Activated B cell treated with CpG ODN at 0.5 μM for 24 hours (primary cell): ENCODE data around the gene GZF1. TPM values are rescaled to one million over a fixed set of nuclear protein-coding genes. Genes with fewer than 3 reads are reported as not detected.
A peak's percentile ranks its signal among the peaks of the same experiment; 100 is the strongest.

Experiments used
- ATAC-seq: fragments of 200-7000 bp; cut with Tn5 transposase; one replicate; pipeline ENCODE4 v1.10.0; 2021; ENCODE audit warnings: low read depth, mild to moderate bottlenecking, moderate library complexity
- CTCF ChIA-PET: fragments of 350-600 bp; sonication (Branson Sonifier 250); formaldehyde crosslinking; loops from one replicate; lab custom pipeline; 2021; ENCODE audit warnings: antibody characterized with exemption; lab: Charles Lee
- POLR2A ChIA-PET: fragments of 350-600 bp; sonication (Branson Sonifier 250); formaldehyde crosslinking; loops from one replicate; lab custom pipeline; 2021; ENCODE audit warnings: antibody characterized with exemption; lab: Charles Lee
- DNase-seq: peaks from one replicate; pipeline ENCODE4 v3.0.0; 2022
- H3K27ac Mint-ChIP-seq: one replicate; pipeline ENCODE4 v1.8.0; 2020; ENCODE audit warnings: mixed read lengths
- H3K27me3 Mint-ChIP-seq: one replicate; pipeline ENCODE4 v1.8.0; 2021; ENCODE audit warnings: mixed read lengths
- H3K36me3 Mint-ChIP-seq: one replicate; pipeline ENCODE4 v1.8.0; 2021; ENCODE audit warnings: low read depth, mixed read lengths
- H3K4me1 Mint-ChIP-seq: one replicate; pipeline ENCODE4 v1.8.0; 2021; ENCODE audit warnings: mixed read lengths
- H3K4me3 Mint-ChIP-seq: one replicate; pipeline ENCODE4 v1.8.0; 2020; ENCODE audit warnings: mild to moderate bottlenecking, mixed read lengths
- H3K9me3 Mint-ChIP-seq: one replicate; pipeline ENCODE4 v1.8.0; 2020; ENCODE audit warnings: mixed read lengths
- intact Hi-C: fragments of 100-400 bp; cut with micrococcal nuclease; formaldehyde crosslinking; loops from one replicate; pipeline ENCODE4 v1.15.1; 2024
- total RNA-seq: library from RNA; stranded (reverse); gene quantifications from 2 replicates; pipeline ENCODE4 v1.2.3, GENCODE V29; 2022
- TF ChIP-seq, protein P1 (sequence below): fragments of 200-600 bp; IDR thresholded peaks from one replicate; pipeline ENCODE4 v1.8.0; 2022; ENCODE audit warnings: antibody characterized with exemption, mild to moderate bottlenecking

GZF1 gene
- total RNA-seq, 1 donor from 2014 or later = 13.3 TPM

DNA sequence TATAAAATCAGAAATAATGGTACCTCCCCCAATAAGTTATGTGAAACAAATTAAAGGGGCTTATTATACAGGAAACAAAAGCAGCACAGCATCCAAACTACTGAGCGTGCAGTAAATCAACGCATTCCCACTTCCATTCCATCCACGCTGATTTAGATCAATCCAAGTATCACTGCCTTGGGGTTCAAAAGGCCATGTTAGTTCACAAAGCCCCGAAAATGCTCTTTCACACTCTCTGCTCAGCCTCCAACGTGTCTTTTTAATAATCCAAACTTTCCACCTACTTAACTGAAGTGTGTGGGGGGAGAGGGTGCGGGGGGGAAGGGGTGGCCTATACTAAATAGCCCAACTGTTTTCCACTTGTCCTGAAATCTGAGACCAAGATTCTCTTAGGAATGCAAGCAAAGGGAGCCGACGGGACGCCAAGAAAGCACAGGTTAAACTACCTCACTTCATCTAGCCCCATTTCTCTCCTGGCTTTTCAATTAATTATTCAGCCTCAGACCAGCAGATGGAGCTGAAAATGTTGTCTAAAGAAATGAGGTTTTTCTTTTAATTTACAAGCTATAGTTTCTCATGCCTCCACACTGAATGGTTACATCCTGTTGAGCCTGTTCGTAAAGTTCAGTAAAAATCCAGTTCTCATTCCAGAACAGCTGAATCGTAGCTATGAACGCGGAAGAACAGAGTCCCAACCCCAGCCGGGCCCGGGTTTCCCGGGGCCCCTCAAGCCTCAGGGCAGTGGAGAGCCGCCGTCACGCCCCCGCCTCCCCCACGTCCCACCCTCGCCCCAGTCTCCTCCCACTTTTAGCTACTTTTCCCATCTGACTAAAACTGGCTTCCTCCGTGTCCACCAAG is 12.4 kb upstream of the GZF1 start:
- no peak for DNase-seq
- peak; percentile 51 for ATAC-seq
- CTCF ChIA-PET = interaction anchor here (0.7 to 2.6 kb wide), 12 partner anchors 9 to 658 kb away, joined by 3 to 26 read pairs (median 4); partner anchors contain the start of genes CSTL1, GZF1 and NAPB

DNA sequence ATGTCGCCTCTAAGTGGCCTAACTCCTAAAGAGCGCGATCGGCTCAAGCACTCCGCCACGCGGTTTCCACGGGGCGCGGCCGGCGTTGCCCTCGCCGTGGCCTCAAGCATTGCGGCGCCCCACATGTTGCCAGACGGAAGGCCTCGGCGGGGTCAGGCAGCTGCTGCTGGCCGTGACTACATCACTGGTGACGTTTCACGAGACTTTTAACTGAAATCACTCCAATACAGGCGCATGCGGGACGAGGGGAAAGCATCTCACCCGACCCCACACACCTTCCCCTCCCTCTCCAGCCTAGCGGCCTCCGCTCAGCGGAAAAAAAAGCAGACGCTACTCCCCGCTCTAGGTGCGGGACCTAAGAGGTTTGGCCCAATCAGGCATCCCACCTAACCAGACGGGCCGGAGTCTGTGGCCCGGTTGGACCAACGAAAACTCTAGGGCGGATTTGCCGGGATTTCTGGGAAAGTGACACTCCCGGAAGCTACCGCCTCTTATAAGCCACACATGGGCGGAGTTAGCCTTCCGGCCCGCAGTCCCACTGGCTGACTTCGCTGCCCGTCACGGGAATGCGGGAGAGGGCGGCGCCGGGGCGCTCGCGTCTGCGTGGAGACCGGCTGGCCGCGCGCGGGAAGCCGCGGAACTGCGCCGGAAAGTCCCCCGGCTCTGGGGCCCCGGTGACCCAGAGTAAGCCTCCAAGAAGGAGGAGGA is 11.6 kb upstream of the GZF1 start, which contains the start of gene NXT1:
TSS of gene NXT1 (plus strand) at position 596 of the 708 bp plus-strand sequence. CDS start 3,251 bp downstream, outside the sequence.
- POLR2A ChIA-PET = interaction anchor here (0.6 to 3.6 kb wide), 16 partner anchors 9 to 1898 kb away, joined by 3 to 140 read pairs (median 4); partner anchors contain the start of genes ACSS1, ENTPD6, GZF1 and NAPB
- peak within 1 kb of the TSS; percentile 100 for H3K27ac Mint-ChIP-seq
- intact Hi-C loops = loop anchor here (1.0 to 5.0 kb wide), 7 partner anchors 8 to 1897 kb away; partner anchors contain the start of genes APMAP, ENTPD6, GZF1 and NAPB

More for the DNA sequence above, 12.4 kb upstream of the GZF1 start:
- Mint-ChIP-seq H3K27ac (peak overlapping the region; percentile 100), H3K27me3 (no peaks in the 10 kb centered on the region), H3K36me3 (peaks cover 20% of the 10 kb centered on the region), H3K9me3 (no peaks in the 10 kb centered on the region), H3K4me1 (peaks cover 30% of the 10 kb centered on the region), H3K4me3 (peak overlapping the region; percentile 99)
- POLR2A ChIA-PET = interaction anchor here (0.6 to 3.6 kb wide), 16 partner anchors 8 to 1899 kb away, joined by 3 to 140 read pairs (median 4); partner anchors contain the start of genes ACSS1, ENTPD6, GZF1 and NAPB
- TF ChIP-seq, protein P1, sequence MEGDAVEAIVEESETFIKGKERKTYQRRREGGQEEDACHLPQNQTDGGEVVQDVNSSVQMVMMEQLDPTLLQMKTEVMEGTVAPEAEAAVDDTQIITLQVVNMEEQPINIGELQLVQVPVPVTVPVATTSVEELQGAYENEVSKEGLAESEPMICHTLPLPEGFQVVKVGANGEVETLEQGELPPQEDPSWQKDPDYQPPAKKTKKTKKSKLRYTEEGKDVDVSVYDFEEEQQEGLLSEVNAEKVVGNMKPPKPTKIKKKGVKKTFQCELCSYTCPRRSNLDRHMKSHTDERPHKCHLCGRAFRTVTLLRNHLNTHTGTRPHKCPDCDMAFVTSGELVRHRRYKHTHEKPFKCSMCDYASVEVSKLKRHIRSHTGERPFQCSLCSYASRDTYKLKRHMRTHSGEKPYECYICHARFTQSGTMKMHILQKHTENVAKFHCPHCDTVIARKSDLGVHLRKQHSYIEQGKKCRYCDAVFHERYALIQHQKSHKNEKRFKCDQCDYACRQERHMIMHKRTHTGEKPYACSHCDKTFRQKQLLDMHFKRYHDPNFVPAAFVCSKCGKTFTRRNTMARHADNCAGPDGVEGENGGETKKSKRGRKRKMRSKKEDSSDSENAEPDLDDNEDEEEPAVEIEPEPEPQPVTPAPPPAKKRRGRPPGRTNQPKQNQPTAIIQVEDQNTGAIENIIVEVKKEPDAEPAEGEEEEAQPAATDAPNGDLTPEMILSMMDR = no peak
- intact Hi-C loops = loop anchor here (1.0 to 5.0 kb wide), 7 partner anchors 9 to 1898 kb away; partner anchors contain the start of genes APMAP, ENTPD6, GZF1 and NAPB

DNA sequence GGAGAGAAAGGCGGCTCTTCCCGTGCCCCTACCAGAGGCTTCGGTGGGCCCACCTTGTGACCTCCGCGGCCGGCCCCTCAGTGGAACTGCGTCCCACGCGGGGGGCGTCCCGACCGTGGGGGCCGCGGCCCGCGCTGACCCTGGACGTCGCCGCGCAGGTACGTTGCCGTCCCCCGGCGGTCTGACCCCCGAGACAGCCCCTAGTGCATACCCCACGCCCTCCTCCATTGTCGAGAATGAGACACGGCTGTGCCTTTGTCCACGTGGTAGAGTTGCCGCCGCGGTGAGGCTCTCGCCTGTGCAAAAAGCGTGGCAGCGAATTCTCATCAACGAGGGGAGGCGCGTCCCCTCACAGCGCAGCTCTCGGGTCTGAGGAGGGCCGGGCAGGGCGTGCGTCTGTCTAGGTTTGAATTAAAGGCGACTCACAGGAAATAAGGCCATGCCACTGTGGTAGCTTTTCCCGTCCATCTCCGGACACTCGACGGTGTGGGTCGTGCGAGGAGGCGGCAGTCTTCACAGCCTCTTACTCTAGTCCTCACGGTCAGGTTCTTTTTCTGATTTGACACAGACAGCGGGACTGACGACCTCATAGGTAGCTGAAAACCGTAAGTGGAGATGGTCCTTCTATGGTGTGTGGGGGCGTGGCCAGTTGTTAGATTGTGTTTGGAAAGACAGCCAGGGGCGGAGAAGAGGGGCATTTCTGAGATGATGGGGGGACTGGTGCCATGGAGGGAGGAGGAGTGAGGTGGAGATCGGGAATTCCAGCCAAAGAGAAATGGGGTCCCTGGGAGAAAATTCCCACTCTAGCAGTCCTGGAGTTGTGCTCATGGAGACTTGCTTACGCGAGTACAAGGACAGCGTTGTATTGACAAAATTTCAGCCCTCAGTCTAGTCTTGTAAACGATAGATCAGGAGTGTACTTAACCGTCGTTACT is 10.8 kb upstream of the GZF1 start:
- DNase-seq = no peak
- peak overlapping the region; percentile 100 for H3K27ac Mint-ChIP-seq
- H3K4me1 Mint-ChIP-seq = peaks cover 32% of the 10 kb centered on the region
- intact Hi-C loops = loop anchor here (1.0 to 5.0 kb wide), 7 partner anchors 7 to 1896 kb away; partner anchors contain the start of genes APMAP, ENTPD6, GZF1 and NAPB
- peak; percentile 30 for ATAC-seq
- H3K4me3 Mint-ChIP-seq = peak overlapping the region; percentile 99
- no peaks in the 10 kb centered on the region for H3K9me3 Mint-ChIP-seq
- TF ChIP-seq, protein P1 = no peak
- POLR2A ChIA-PET = interaction anchor here (1.3 to 3.6 kb wide), 7 partner anchors 10 to 1844 kb away, joined by 3 to 140 read pairs (median 11); partner anchors contain the start of genes ENTPD6, GZF1 and NAPB
- CTCF ChIA-PET = interaction anchor here (0.9 to 2.6 kb wide), 3 partner anchors 8 to 70 kb away, joined by 3 to 26 read pairs (median 20); partner anchors contain the start of genes GZF1 and NAPB
- H3K36me3 Mint-ChIP-seq = peaks cover 33% of the 10 kb centered on the region
- H3K27me3 Mint-ChIP-seq = no peaks in the 10 kb centered on the region

More for the DNA sequence above, 11.6 kb upstream of the GZF1 start, which contains the start of gene NXT1:
- peak; percentile 80 for ATAC-seq
- H3K4me1 Mint-ChIP-seq = peaks cover 32% of the 10 kb centered on the region
- peak within 1 kb of the TSS; percentile 99 for H3K4me3 Mint-ChIP-seq
- peak; percentile 94 for DNase-seq
- no peaks in the 10 kb centered on the region for H3K9me3 Mint-ChIP-seq
- H3K27me3 Mint-ChIP-seq = no peaks in the 10 kb centered on the region
- H3K36me3 Mint-ChIP-seq = peaks cover 26% of the 10 kb centered on the region
- CTCF ChIA-PET = interaction anchor here (0.7 to 2.6 kb wide), 12 partner anchors 9 to 658 kb away, joined by 3 to 26 read pairs (median 4); partner anchors contain the start of genes CSTL1, GZF1 and NAPB
- TF ChIP-seq, protein P1 = no peak

DNA sequence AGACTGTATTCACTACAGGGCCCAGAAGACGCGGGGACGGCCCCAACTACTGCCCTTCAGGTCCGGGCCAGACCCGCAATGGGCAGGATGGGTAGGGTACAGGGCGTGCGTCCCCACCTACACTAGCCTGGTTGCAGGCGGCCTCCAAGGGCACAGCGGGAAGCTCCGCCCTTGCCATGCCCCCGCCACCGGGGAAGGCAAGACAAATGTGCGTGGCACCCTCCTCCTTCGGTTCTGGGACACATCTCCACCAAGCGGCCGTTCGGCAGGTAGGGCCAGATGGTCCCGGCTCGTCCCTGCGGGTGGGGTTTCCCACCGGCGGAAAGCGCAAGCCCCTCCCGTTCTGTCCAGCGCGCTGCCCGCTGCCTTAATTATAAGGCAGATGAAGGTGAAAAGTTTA is 5.8 kb upstream of the GZF1 start:
- Mint-ChIP-seq H3K4me3 (no peak overlapping the region), H3K27me3 (no peaks in the 10 kb centered on the region), H3K36me3 (peaks cover 31% of the 10 kb centered on the region), H3K9me3 (no peaks in the 10 kb centered on the region), H3K4me1 (peaks cover 37% of the 10 kb centered on the region), H3K27ac (no peak overlapping the region)
- ChIA-PET POLR2A (no interaction called here), CTCF (no interaction called here)
- TF ChIP-seq, protein P1 = no peak
- intact Hi-C loops = no loop called here
- DNase-seq (no peak), ATAC-seq (no peak)
